Bronchial epithelial cell (primary cell): Measurements from ENCODE around the gene CSNK2B. TPM values are rescaled to one million over a fixed set of nuclear protein-coding genes. Genes with fewer than 3 reads are reported as not detected.
A peak's percentile ranks its signal among the peaks of the same experiment; 100 is the strongest.

Source experiments
- DNase-seq: peaks from one replicate; pipeline ENCODE4 v3.0.0-alpha.2; 2010; ENCODE audit warnings: low read depth
- FAIRE-seq: peaks from 2 replicates; lab custom pipeline; 2011; peaks lifted over from hg19 to GRCh38; lab: Jason Lieb, UNC
- H3K27me3 ChIP-seq: 2 replicates; pipeline ENCODE4 v1.5.1; 2011; ENCODE audit warnings: low read length; ENCODE audit not compliant: control insufficient read depth, insufficient read depth
- H3K36me3 ChIP-seq: 2 replicates; pipeline ENCODE4 v1.5.1; 2011; ENCODE audit warnings: low read length; ENCODE audit not compliant: control insufficient read depth, insufficient read depth
- H3K4me3 ChIP-seq: 2 replicates; pipeline ENCODE4 v1.5.1; 2011; ENCODE audit warnings: mild to moderate bottlenecking, low read depth, low read length, control low read depth
- CTCF ChIP-seq: IDR thresholded peaks from 2 replicates; pipeline ENCODE4 v1.5.1; 2011; ENCODE audit warnings: mild to moderate bottlenecking, moderate library complexity, low read length, control low read depth, inconsistent platforms; ENCODE audit not compliant: insufficient read depth, severe bottlenecking
- total RNA-seq: library from RNA; depleted of rRNA; stranded (reverse); fragments of >200 nt; gene quantifications from 2 replicates; pipeline ENCODE4 v1.2.1, GENCODE V29; 2014

CSNK2B gene
- total RNA-seq, 1 donor from 2014 or later: 61.1 TPM

- Histone ChIP-seq H3K36me3 (peaks cover 30% of the 10 kb centered on the region), H3K4me3 (peak overlapping the region; percentile 73), H3K27me3 (no peaks in the 10 kb centered on the region)
- TF ChIP-seq CTCF: no peak
- no peak for DNase-seq
- no peak for FAIRE-seq
These were observed 43.9 kb upstream of the CSNK2B start for GRCh38 chr6:31621991-31622390.

GRCh38 chr6:31622684-31623091 is 43.2 kb upstream of the CSNK2B start:
- no peak for TF ChIP-seq CTCF
- Histone ChIP-seq H3K27me3 (no peaks in the 10 kb centered on the region), H3K36me3 (peaks cover 35% of the 10 kb centered on the region), H3K4me3 (no peak overlapping the region)
- FAIRE-seq: no peak
- peak; percentile 63 for DNase-seq

GRCh38 chr6:31624070-31624469 is 41.8 kb upstream of the CSNK2B start:
- Histone ChIP-seq H3K36me3 (peaks cover 44% of the 10 kb centered on the region), H3K27me3 (no peaks in the 10 kb centered on the region), H3K4me3 (no peak overlapping the region)
- no peak for DNase-seq
- TF ChIP-seq CTCF: no peak
- no peak for FAIRE-seq

- FAIRE-seq: no peak
- TF ChIP-seq CTCF: no peak
- peaks cover 61% of the 10 kb centered on the region for H3K36me3 ChIP-seq
- H3K27me3 ChIP-seq: no peaks in the 10 kb centered on the region
- no peak for DNase-seq
- no peak overlapping the region for H3K4me3 ChIP-seq
These were observed 38.9 kb upstream of the CSNK2B start for GRCh38 chr6:31626952-31627351.

GRCh38 chr6:31627690-31628287 is 38.1 kb upstream of the CSNK2B start:
- H3K27me3 ChIP-seq: no peaks in the 10 kb centered on the region
- no peak for TF ChIP-seq CTCF
- FAIRE-seq: no peak
- no peak for DNase-seq
- peaks cover 67% of the 10 kb centered on the region for H3K36me3 ChIP-seq
- no peak overlapping the region for H3K4me3 ChIP-seq

- no peak for DNase-seq
- Histone ChIP-seq H3K4me3 (no peak overlapping the region), H3K36me3 (peaks cover 70% of the 10 kb centered on the region), H3K27me3 (no peaks in the 10 kb centered on the region)
- no peak for TF ChIP-seq CTCF
- FAIRE-seq: no peak
These were observed 36.9 kb upstream of the CSNK2B start for GRCh38 chr6:31629014-31629413.
